GM18951 (cell line): ENCODE measurements around the gene CEP44.
"Not testable (repeated sequence)": the region's sequence is repeated elsewhere in the genome, so short reads cannot be mapped to it uniquely, and the experiment has no call there.

Source experiments
- POLR2A ChIP-seq: IDR thresholded peaks from 4 replicates; pipeline ENCODE4 v1.6.1; 2011; ENCODE audit warnings: mild to moderate bottlenecking; ENCODE audit not compliant: insufficient read length, insufficient read depth; ENCODE audit errors: extremely low read depth
- in situ Hi-C: fragments of 300-500 bp; cut with MboI; formaldehyde crosslinking; loops from one replicate; pipeline ENCODE4 v1.12.0; 2022; ENCODE audit warnings: low sequenced_read_pairs, mixed read lengths, inconsistent platforms; ENCODE audit not compliant: unreplicated experiment

CEP44 gene

DNA sequence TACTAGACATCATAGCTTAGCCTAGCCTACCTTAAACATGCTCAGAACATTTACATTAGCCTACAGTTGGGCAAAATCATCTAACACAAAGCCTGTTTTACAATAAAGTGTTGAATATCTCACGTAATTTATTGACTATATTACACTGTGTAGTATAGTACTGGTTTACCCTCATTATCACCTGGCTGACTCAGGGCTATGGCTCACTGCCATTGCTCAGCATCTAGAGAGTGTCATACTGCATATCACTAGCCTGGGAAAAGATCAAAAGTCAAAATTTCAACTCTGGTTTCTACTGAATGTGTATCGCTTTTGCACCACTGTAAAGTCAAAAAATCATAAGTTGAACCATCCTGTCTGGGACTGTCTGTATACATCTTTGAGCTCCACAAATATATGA, 78.6 kb downstream of the CEP44 start:
- in situ Hi-C loops = loop anchor here (10.0 kb wide), 1 partner anchor 272 kb away; no protein-coding TSS in a partner anchor
- no peak for TF ChIP-seq POLR2A

DNA sequence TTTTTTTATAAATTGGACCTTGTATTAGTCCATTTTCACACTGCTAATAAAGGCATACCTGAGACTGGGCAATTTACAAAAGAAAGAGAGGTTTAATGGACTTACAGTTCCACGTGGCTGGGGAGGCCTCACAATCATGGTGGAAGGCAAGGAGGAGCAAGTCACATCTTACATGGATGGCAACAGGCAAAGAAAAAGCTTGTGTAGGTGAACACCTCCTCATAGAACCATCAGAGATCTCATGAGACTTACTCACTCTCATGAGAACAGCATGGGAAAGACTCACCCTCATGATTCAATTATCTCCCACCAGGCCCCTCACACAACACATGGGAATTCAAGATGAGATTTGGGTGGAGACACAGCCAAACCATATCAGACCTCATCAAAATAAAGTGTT, 80.1 kb downstream of the CEP44 start:
- in situ Hi-C loops = loop anchor here (10.0 kb wide), 1 partner anchor 271 kb away; no protein-coding TSS in a partner anchor

DNA sequence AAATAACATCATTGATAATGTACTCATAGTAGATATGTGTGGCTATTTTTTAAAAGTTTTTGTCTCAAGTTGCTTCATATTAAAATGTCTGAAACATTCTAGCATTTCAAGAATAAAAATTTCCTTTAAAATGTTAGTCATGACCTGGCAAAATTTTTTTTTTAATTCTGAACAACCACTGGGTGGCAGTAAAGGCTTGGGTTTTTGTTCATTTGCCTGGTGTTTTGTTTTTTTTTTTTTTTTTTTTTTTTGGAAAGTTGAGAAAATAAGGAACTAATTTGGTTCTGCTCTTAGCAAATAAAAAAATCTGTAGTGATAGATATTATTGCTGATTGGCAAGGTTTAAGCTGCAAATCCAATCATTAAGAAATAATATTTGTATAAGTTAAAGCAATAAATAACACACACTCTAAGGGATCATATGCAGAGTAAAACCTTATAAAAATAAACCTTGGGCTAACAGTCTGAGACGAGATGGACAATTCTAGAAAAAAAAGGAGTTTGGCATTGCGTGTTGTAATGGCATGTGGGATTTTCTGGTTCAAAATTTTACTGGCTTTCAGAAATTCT, 81.4 kb downstream of the CEP44 start:
- in situ Hi-C loops = loop anchor here (10.0 kb wide), 1 partner anchor 270 kb away; no protein-coding TSS in a partner anchor
- no peak for TF ChIP-seq POLR2A

DNA sequence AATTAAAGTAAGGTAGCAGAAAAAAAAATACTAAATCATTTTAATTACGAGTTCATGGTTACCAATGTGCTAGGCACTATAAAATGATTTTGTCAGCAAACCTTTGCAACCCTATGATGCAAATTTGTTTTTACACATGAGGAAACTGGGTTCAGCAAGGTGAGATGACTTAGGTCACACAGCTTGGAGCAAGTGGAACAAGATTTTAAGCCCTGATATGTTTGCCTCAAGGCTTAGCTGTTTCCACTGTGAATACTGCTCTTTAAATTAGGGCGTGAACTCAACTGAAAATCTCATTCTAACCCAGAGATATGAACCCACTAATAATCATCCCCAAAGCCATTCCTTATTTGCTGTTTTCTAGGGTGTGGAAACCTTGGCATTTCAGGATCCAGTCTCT, 86.3 kb downstream of the CEP44 start:
- no peak for TF ChIP-seq POLR2A
- in situ Hi-C loops = loop anchor here (10.0 kb wide), 1 partner anchor 265 kb away; no protein-coding TSS in a partner anchor

DNA sequence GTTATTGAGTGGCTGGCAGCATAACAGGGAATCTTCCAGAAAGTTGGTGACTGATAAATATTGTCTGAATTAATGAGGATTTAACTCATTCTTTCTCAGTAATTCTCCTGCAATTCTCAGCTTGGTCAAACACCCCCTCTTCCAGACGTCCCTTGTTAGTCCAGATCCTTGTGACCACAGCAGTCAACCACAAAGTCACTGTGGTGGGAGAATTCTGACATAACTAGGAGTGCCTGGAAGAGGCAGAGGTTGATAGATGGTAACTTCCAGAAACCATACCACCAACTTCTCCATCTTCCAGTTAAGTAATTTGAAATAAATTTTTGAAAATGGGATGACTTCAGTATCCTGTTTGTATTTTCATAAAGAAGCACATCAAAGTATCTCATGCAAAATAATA, 90.1 kb downstream of the CEP44 start:
- TF ChIP-seq POLR2A = no peak
- in situ Hi-C loops = no loop called here

DNA sequence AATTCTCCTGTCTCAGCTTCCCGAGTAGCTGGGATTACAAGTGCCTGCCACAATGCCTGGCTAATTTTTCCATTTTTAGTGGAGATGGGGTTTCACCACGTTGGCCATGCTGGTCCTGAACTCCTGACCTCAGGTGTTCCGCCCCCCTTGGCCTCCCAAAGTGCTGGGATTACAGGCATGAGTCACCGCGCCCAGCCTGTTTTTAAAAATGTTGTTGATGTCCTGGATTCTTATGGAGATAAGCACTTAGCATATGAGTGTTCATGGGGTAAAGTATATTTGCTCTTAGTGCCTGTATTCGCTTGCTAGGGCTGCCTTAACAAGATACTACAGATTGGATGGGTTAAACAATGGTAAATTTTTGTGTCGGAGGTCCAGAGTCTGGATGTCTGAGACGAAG, 91.7 kb downstream of the CEP44 start:
- in situ Hi-C loops = no loop called here
- no peak for TF ChIP-seq POLR2A

DNA sequence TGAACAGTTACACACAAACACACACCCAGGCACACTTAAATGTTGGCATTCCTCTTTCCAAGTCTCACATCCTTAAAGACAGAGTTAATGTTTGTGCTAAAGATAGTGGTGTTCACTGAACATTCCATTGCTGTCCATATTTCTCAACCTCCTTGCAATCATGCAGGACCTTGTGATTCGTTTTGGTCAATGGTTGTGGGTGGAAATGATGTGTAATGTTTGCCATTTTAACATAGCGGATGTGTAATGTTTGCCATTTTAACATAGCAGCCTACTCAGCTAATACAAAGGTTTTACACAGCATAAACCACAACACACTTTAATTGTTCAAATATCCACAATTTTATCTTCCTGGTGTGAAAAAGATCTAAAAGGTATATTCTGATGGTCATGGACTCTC, 93.9 kb downstream of the CEP44 start:
- TF ChIP-seq POLR2A = no peak
- in situ Hi-C loops = no loop called here

DNA sequence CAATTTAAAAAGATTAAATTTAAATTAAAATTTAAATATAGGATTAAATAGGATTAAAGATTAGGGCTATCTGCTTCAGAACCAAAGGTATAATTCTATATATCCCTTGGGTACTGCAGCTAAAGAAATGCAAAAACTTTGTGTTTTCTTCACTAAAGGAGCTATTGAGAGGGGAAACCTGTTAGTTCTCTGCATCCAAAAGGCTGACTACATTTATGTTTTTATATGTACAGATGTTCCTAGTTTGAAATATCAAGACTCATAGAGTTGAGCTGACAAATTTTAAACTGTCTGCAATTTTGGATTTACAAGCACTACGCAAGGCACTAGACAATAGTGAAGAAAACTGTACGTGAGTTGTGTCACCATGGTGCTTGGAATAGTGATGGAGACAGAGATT, 95.2 kb downstream of the CEP44 start:
- TF ChIP-seq POLR2A = no peak
- in situ Hi-C loops = no loop called here

DNA sequence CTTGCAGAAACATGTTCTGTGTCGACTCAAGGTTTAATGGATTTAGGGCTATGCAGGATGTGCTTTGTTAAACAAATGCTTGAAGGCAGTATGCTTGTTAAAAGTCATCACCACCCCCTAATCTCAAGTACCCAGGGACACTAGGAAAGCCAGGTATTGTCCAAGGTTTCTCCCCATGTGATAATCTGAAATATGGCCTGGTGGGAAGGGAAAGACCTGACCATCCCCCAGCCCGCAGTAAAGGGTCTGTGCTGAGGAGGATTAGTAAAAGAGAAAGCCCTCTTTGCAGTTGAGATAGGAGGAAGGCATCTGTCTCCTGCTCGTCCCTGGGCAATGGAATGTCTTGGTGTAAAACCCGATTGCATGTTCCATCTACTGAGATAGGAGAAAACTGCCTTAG, 96.5 kb downstream of the CEP44 start:
- in situ Hi-C loops = not testable (repeated sequence)

DNA sequence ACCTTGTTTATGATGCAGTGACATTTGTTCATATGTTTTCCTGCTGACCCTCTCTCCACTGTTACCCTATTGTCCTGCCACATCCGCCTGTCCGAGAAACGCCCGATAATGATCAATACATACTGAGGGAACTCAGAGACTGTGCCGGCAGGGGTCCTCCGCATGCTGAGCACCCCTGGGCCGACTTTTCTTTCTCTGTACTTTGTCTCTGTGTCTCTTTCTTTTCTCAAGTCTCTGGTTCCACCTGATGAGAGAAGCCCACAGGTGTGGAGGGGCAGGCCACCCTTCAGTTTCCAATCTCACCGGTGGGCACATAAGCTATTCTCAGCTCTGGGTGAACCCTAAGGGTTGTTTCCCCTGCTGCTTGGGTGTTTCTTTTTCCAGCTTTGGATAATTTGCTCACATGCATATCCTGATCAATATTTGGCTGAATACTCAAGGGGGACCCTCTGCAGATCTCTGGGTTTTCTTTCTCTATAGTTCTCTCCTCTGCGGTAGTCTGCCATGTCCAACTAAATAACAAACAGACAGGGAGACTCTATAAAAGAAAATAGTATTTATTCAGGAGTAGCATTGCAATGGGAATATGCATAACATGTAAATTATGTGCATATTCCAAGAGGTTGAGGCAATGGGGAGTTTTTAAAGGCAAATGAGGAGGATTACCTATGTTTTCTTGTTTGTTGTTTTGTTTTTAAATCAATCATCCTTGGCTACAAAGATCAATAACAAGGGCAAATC, 97.2 kb downstream of the CEP44 start:
- no peak for TF ChIP-seq POLR2A
- in situ Hi-C loops = no loop called here

DNA sequence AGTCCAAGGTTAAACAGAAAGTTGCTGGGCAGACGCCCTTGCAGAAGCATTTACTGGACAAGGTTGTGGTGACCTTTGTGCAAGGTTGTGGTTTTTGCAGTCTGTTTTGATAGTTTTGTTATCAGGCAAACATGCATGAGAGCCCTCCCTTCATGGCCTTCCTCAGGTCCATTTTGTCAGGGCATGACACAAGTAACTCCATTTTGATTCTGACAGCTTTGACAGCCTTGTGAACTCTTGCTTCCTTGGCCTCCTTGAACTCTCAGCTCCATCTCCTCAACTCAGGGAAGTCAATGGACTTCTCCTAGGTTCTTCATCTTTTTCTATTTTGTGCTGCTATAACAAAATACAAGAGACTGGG, 97.7 kb downstream of the CEP44 start:
- in situ Hi-C loops = no loop called here
- TF ChIP-seq POLR2A = no peak
